HG03135 (cell line): Measurements from ENCODE around the gene ACER1.
"Not testable (repeated sequence)": the region's sequence is repeated elsewhere in the genome, so short reads cannot be mapped to it uniquely, and the experiment has no call there.

Experiments used
- ATAC-seq: cut with Tn5 transposase; IDR thresholded peaks from one replicate; pipeline ENCODE4 v1.9.1; 2021; ENCODE audit warnings: mild to moderate bottlenecking, moderate library complexity; ENCODE audit not compliant: unreplicated experiment

ACER1 gene

DNA sequence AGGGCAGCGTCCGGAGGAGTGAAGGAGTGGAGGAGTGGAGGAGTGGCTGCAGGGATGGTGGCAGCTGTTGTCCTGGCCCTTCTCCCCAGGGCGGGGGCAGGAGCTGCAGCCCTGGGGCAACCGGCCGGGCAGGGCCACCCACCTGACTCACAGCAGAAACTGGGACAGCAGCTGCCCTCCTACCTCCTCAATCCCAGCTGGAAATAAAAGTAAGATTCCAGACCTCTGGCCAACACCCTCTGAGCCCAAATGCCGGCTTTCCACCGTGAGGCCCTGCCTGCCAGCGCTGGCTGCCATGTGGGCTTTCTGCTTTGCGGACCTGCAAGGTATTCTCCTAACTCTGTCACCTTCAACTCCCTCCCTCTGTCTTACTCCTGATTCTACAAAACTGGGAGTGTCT lies 24.6 kb upstream of the ACER1 start:
- ATAC-seq, result no peak

DNA sequence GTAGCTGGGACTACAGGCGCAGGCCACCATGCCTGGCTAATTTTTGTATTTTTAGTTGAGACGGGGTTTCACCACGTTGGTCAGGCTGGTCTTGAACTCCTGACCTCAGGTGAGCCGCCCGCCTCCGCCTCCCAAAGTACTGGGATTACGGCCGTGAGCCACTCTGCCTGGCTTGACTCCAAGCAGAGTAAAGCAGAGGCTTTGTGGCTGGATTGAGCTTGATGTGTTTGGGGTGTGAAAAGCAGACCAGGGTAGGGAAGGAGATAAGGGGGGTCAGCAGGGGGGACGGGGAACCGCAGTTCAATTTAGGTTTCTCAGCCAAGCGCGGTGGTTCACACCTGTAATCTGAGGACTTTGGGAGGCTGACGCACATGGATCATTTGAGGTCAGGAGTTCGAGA lies 23.8 kb upstream of the ACER1 start:
- ATAC-seq, result no peak

DNA sequence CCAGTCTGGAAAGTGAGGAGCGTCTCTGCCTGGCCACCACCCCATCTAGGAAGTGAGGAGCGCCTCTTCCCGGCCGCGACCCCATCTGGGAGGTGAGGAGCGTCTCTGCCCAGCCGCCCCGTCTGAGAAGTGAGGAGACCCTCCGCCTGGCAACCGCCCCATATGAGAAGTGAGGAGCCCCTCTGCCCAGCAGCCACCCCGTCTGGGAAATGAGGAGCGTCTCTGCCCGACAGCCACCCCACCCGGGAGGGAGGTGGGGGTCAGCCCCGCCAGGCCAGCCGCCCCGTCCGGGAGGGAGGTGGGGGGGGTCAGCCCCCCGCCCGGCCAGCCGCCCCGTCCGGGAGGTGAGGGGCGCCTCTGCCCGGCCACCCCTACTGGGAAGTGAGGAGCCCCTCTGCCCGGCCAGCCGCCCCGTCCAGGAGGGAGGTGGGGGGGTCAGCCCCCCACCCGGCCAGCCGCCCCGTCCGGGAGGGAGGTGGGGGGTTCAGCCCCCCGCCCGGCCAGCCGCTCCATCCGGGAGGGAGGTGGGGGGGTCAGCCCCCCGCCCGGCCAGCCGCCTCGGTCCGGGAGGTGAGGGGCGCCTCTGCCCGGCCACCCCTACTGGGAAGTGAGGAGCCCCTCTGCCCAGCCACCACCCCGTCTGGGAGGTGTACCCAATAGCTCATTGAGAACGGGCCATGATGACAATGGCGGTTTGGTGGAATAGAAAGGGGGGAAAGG lies 22.1 kb upstream of the ACER1 start:
- not testable (repeated sequence) for ATAC-seq

DNA sequence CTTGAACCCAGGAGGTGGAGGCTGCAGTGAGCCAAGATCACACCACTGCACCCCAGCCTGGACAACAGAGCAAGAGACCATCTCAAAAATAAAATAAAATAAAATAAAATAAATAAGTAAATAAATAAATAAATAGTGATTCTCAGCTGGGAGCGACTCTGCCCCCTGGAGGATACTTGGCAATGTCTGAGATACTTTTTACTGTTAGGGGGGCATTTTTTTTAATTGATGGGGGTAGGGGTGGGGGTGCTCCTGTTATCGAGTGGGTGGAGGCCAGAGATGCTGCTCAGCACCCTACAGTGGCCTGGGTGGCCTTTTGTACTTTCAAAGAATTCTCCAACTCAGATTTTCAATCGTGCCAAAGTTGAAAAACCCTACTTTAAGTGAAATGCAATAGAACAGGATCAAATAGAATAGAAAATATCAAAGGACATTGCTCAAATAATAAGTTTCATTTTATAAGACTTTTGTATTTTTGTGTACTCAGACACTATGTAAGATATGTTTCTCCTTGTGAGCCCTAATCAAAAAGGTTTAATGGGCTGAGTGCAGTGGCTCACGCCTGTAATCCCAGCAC lies 20.8 kb upstream of the ACER1 start:
- no peak for ATAC-seq

DNA sequence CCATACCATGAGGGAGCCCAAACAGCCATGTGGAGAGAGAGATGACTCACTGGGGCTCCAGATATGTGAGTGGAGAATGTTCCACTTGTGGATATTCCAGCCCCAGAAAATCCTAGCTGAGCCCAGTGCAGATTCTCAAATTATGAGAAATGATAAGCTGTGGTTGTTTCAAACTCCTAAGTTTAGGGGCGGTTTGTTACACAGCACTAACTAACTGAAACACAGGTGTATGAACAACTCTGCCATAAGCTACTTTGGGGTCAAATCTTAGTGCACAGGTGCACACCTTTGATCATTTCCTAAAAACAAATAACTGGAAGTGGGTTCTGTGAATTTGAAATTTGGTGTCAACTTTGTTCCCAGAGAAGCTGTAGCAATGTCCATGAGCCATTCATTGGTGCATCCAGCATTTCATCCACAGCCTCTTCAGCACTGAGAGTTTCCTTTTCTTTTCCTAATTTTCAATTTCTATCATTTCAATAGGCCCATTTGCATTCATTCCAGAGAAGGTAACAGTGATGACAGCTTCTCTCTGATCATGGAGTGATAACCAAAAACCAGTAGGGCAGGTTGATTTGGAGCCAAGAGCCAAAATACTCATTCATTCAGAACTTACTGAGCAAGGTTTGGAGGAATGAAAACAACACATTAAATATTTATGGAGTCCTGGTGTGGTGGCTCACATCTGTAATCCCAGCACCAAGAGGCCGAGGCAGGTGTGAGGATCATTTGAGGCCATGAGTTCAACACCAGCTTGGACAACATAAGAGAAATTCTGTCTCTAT lies 19.2 kb upstream of the ACER1 start:
- no peak for ATAC-seq

DNA sequence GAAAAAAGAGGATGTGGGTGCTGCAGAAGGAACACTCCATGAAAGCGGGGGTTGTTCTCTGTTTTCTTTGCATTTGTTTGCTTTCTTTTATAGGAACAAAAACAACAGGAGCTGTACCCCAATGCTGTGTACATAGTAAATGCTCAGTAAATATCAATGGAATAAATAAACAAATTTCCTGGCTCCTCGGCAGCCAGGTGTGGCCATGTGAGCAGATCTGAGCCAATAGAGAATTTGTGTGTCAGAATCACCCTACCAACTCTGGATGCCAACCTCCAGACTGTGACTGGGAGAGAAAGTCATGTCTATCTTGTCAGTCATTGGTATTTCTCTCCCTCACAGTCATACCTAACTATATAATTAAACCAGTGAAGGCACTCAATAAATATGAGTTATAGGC lies 17.3 kb upstream of the ACER1 start:
- ATAC-seq, result no peak

DNA sequence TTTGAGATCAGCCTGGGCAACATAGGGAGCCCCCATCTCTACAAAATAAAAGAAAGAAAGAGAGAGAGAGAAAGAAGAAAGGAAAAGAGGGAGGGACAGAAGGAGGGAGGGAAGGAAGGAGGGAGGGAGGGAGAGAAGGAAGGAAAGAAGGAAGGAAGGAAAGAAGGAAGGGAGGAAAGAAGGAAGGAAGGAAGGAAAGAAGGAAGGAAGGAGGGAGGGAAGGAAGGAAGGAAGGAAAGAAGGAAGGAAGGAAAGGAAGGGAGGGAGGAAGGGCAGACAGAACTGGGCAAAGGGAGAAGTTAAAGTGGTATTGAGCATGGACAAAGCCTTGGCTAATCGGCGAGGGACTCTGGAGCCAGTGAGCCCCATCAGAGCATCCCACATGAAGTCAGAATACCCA lies 15.9 kb upstream of the ACER1 start:
- not testable (repeated sequence) for ATAC-seq

DNA sequence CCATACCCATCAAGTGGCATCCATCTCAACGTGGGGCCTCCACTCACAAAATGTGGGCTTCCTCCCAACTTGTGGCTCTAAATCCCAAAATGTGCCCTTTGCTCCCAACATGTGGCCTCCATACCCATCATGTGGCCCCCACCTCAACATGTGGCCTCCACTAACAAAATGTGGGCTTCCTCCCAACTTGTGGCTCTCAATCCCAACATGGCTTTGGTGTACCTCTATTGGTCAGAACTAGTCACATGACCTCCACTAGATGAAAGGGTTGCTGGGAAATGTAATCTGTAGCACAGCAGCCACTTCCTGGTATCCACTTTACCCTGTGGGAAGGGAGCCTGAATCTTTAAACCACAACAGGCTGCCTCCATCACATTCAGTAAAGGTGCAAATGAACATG lies 10.1 kb upstream of the ACER1 start:
- ATAC-seq, result no peak

DNA sequence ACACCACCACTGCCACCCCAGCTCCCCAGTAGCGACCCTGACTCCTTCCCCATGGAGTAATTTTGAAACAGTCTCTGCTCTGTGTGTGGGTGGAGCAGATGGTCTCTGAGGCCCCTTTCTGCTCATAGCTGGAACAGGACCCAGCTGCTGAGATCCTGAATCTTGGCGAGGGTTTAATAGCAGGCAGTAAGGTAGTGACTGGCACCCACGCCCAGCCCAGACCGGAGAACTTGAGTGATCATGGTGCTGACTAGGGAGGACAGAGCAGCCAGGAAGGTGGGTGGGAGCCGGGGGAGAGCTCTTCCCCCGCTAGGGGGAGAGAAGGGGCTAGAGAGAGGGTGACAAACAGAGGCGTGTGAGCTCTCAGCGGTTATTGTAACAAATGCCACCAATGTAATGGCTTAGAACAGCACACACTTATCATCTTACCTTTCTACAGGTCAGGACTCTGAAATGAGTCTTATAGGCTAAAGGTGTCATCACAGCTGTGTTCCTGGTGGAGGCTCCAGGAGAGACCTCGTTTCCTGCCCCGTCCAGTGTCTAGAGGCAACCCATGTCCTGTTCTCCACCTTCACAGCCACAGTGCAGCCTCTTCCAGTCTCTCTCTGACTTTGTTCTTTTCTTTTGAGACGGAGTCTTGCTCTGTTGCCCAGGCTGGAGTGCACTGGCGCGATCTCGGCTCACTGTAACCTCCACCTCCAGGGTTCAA lies 7.2 kb upstream of the ACER1 start:
- no peak for ATAC-seq

DNA sequence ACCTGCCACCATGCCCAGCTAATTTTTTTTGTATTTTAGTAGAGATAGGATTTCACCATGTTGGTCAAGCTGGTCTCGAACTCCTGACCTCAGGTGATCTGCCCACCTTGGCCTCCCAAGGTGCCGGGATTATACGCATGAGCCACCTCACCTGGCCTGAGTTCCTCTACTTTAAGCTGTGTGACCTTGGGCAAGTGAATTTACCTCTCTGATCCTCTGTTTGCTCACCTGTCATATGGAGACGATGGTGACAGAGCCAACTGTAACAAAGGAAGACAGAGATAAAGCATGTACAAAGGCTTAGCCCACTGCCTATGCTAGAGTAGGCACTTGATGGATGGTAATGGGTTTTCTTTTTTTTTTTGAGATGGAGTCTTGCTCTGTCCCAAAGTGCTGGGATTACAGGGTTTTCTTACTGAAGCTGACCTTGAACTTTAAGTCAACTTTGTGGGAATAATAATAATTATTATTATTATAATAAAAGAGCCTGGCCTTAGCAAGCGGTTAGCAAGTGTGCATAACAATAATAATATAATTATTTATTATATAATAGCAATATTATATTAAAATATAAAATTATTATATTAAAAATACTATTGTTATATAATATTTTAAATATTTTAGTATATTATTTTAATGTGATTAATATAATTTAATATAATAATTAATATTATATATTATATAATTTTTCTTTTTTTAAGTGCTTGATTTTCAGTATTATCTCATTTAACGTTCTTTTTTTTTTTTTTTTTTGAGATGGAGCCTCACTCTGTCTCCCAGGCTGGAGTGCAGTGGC lies 1.3 kb upstream of the ACER1 start:
- no peak for ATAC-seq

DNA sequence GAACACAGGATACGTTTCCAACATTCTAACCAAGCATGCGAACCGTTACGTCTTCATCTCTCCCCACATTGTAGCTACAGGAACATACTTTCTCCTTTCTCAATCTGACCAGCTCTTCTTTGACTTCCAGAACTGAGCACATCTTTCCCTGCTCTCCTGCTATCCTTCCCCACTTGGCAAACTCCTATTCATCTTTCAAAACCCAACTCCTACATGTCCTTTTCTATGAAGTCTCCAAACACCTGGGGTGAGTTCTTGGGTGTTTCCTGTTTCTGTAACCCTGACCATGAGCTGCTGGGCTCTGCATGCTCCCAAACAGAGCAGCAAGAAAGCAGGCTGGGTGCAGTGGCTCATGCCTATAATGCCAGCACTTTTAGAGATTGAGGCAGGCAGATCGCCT lies 6.6 kb downstream of the ACER1 start:
- no peak for ATAC-seq

DNA sequence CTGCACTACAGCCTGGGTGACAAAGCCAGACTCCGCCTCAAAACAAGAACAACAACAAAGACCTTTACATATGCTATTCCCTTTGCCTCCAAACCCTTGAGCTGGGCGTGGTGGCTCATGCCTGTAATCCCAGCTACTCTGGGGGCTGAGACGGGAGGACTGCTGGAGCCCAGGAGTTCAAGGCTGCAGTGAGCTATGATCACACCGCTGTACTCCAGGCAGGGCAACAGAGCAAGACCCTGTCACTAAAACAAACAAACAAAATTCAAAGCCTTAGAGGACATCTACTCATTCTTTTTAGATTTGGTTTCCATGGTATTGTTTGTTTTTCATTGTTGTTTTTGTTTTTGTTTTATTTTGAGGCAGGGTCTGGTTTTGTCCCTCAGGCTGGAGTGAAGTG lies 7.8 kb downstream of the ACER1 start:
- no peak for ATAC-seq

DNA sequence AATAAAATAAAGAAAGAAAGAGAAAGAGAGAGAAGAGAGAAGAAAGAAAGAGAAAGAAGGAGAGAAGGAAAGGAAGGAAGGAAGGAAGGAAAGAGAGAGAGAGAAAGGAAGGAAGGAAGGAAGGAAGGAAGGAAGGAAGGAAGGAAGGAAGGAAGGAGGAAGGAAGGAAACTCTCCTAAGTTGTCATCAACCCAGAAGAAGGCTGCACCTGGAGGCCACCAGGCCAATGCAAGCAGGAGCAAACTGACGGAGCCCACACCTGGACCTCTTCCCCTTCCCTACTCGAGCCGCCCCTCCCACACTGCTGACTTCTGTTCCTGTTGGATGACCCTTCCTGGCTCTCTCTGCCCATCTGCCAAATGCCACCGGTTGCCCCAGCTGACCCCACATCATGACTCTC lies 8.7 kb downstream of the ACER1 start:
- no peak for ATAC-seq

DNA sequence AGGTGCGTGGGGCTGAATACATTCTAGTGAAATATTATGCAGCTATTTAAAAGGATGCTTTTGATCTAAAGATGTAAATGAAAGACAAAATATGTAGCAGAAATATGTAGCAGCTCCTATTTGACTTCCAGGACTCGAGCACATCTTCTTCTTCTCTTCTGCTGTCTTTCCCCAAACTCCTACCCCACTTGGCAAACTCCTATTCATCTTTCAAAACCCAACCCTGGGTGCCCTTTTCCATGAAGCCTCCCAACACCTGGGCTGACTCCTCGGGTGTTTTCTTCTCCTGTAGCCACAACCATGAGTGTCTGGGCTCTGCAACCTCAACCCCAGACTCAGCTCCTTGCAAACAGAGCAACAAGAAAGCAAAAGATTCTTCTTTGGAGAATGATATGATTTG lies 11.1 kb downstream of the ACER1 start:
- no peak for ATAC-seq

DNA sequence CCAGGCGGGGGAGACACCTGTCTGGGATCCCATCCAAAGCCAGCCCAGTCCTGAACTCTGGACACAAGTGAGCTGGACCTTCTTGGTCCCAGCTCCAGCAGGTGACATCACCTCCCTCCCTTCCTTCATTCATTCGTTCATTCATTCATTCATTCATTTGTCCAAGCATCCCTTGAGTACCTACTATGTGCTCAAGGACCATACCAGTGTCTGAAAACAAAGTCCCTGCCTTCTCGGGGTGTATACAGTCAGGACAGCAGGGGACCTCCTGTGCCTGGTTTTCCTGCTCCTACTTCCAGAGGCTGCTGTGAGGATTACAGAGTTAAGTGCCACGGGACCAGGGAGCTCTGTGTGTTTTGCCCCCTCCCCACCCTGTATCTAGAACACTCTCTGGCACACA lies 14.0 kb downstream of the ACER1 start:
- no peak for ATAC-seq

DNA sequence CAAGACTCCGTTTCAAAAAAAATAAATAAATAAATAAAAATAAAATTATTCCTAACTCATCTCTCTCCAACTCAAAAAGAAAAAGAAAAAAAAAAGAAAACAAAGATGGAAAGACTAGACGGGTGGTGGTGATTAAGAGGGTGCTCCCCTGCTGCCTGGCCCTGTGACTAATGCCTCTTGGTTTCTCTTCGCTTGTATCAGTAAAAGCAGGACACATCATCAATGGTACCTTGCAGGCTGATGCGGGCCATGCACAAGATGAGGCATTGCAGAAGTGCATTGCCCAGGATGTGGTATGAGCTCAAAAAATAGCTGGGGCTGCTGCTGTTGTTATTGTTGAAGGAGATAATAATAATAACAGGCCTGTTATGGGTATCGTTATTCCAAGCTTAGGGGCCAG lies 14.6 kb downstream of the ACER1 start:
- no peak for ATAC-seq

DNA sequence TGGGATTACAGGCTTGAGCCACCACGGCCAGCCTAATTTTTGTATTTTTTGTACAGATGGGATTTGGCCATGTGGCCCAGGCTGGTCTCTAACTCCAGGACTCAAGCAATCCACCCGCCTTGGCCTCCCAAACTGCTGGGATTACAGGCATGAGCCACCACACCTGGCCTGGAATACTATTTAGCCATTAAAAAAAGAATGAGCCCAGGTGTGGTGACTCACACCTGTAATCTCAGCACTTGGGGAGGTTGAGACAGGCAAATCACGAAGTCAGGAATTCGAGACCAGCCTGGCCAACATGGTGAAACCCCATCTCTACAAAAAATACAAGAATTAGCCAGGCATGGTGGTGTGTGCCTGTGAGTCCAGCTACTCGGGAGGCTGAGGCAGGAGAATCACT lies 17.8 kb downstream of the ACER1 start:
- ATAC-seq, result not testable (repeated sequence)

DNA sequence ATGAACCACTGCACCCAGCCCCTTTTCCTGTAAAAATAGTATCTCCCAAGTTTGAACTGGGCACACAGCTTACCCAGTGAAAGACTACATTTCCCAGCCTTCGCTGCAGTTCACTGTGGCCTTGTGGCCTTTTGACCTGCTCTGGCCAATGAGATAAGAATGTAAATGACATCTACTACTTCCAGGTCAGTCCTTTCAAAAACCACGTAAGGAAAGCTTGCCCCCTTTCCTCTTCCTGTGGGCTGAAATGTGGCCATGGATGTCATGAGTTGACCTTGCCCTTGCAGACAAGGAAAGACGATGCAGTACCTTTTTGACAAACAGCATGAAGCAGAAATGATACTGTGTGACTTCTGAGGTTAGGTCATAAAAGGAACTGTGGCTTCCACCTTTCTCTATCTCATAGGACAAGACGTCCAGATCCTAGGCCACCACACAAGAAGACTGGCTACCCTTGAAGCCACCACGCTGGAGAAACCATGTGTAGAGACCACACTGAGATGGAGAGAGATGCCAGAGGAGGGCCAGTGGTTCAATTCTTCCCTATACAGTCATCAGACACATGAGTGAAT lies 19.9 kb downstream of the ACER1 start:
- no peak for ATAC-seq

DNA sequence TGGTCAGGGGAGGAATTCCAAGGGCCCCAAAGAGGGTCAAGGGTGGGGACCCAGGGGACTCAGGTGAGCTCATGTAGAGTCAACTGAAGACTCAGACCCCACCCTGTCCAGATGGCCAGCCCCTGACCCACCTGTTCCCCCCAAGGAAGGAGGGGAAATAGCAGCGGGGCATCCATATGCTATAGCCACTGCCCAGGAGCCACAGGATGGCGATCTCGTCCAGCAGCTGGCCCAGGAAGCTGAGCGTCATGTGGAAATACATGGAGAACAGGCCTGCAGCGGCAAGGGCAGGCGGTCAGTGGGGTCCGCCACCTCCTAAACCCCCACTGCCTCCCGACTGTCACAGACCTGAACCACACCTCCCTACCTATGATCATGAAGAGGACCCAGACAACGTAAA lies 21.4 kb downstream of the ACER1 start:
- no peak for ATAC-seq

DNA sequence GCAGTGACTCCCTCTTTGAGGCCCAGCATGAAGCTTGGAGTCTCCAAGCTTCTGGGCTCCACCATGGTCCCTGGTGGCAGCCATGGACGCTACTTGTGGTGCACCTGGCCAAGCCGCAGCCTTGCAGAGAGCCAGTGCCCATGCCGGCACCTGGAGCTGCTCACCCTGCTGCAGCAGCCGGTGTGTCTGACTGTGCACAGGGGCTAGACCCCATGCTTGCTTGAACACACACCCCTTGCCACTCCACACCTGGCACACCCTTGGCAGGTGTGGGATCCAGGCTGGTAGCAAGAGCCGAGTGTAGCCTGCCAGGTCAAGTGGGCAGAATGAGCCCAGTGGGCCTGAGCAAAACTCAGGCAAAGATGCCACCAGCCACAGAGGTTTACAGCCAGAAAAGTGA lies 35.0 kb downstream of the ACER1 start:
- no peak for ATAC-seq

DNA sequence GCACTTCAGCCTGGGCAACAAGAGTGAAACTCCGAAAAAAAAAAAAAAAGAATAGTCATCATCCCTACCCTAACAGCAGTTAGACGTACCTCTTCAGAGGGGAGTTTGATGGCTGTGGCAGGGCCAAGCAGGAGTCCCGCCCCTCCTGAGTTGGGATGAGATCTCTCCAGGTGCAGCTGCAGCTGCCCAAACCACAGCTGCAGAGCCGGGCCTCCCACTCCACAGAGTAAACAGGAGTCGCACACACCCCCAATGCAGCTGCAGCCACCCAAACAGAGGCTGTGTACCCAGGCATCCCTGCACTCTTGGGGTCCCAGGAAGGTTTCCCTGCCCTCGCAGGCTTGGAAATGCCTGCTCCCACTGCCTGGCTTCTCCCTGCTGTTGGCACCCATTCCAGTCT lies 36.2 kb downstream of the ACER1 start:
- ATAC-seq, result no peak
